ENCODE data around the gene FXYD4. TPM values are rescaled to one million over a fixed set of nuclear protein-coding genes. Genes with fewer than 3 reads are reported as not detected.

The FXYD4 gene
- total RNA-seq, 1 experiment from 2014 or later, result not detected

DNA sequence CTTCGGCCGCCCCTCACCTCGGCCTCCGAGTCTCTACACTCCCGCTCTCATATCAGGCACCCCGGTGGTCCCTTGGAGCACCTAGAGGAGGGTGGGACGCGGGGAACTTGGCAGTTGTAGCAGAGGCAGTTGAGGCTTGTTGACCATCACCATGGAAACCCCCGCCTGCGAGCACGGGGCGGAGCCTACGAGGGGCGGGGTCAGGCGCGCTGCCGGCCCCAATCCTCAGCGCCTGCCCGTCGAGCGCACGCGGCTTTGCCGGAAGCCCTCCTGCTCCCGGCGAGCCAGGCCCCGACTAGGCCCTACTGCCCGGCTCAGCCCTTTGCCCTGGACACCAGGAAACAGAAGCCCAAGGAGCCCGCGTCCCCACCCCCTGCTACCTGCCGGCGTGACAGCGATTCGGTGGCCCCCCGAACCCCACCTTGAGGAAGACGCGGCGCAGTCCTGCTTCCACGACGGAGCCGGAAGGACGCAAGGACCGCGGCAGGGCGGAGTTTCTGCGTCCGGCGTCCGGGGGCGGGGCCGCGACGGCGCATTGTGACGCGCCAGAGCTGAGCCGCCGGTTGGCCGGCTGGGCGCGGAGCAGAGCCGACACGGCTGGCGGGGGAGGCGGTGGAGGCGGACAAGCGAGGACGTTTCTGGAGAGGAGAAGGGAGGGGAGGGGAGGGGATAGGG, 37.4 kb downstream of the FXYD4 start, which contains the start of gene HNRNPF (continued):
- TF ChIP-seq ATF2 (CRISPR knock-in tag; IDR thresholded peaks at IDR 0.05; ENCODE audit: borderline replicate concordance, low read depth), result 0 out of 2 replicates have a peak, but pooled peaks have one; percentile 42
- TF ChIP-seq NR2C2 (CRISPR knock-in tag; IDR thresholded peaks at IDR 0.05), result no peak
- TF ChIP-seq RORB (CRISPR knock-in tag; IDR thresholded peaks at IDR 0.05), result no peak
- peak; percentile 70; the same call in 1 of the 2 replicates for TF ChIP-seq ZNF232 (CRISPR knock-in tag; IDR thresholded peaks at IDR 0.05)
- TF ChIP-seq MYBL2 (CRISPR knock-in tag; IDR thresholded peaks at IDR 0.05), result peak; percentile 93
- no peak for TF ChIP-seq HMGA2 (CRISPR knock-in tag; IDR thresholded peaks at IDR 0.05)
- TF ChIP-seq, protein P1, sequence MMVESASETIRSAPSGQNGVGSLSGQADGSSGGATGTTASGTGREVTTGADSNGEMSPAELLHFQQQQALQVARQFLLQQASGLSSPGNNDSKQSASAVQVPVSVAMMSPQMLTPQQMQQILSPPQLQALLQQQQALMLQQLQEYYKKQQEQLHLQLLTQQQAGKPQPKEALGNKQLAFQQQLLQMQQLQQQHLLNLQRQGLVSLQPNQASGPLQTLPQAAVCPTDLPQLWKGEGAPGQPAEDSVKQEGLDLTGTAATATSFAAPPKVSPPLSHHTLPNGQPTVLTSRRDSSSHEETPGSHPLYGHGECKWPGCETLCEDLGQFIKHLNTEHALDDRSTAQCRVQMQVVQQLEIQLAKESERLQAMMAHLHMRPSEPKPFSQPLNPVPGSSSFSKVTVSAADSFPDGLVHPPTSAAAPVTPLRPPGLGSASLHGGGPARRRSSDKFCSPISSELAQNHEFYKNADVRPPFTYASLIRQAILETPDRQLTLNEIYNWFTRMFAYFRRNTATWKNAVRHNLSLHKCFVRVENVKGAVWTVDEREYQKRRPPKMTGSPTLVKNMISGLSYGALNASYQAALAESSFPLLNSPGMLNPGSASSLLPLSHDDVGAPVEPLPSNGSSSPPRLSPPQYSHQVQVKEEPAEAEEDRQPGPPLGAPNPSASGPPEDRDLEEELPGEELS (CRISPR knock-in tag; IDR thresholded peaks at IDR 0.05), result peak; percentile 88
- TF ChIP-seq, protein P2, sequence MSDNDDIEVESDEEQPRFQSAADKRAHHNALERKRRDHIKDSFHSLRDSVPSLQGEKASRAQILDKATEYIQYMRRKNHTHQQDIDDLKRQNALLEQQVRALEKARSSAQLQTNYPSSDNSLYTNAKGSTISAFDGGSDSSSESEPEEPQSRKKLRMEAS (CRISPR knock-in tag; IDR thresholded peaks at IDR 0.05), result peak; percentile 96
- no peak for TF ChIP-seq ZNF281 (CRISPR knock-in tag; IDR thresholded peaks at IDR 0.05)
- no peak for TF ChIP-seq NFATC4 (CRISPR knock-in tag; IDR thresholded peaks at IDR 0.05)
- TF ChIP-seq, protein P3, sequence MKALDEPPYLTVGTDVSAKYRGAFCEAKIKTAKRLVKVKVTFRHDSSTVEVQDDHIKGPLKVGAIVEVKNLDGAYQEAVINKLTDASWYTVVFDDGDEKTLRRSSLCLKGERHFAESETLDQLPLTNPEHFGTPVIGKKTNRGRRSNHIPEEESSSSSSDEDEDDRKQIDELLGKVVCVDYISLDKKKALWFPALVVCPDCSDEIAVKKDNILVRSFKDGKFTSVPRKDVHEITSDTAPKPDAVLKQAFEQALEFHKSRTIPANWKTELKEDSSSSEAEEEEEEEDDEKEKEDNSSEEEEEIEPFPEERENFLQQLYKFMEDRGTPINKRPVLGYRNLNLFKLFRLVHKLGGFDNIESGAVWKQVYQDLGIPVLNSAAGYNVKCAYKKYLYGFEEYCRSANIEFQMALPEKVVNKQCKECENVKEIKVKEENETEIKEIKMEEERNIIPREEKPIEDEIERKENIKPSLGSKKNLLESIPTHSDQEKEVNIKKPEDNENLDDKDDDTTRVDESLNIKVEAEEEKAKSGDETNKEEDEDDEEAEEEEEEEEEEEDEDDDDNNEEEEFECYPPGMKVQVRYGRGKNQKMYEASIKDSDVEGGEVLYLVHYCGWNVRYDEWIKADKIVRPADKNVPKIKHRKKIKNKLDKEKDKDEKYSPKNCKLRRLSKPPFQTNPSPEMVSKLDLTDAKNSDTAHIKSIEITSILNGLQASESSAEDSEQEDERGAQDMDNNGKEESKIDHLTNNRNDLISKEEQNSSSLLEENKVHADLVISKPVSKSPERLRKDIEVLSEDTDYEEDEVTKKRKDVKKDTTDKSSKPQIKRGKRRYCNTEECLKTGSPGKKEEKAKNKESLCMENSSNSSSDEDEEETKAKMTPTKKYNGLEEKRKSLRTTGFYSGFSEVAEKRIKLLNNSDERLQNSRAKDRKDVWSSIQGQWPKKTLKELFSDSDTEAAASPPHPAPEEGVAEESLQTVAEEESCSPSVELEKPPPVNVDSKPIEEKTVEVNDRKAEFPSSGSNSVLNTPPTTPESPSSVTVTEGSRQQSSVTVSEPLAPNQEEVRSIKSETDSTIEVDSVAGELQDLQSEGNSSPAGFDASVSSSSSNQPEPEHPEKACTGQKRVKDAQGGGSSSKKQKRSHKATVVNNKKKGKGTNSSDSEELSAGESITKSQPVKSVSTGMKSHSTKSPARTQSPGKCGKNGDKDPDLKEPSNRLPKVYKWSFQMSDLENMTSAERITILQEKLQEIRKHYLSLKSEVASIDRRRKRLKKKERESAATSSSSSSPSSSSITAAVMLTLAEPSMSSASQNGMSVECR (CRISPR knock-in tag; IDR thresholded peaks at IDR 0.05; ENCODE audit: borderline replicate concordance), result peak; percentile 83; the same call in 1 of the 2 replicates
- no peak for TF ChIP-seq ZBTB21 (CRISPR knock-in tag; IDR thresholded peaks at IDR 0.05; ENCODE audit: borderline replicate concordance)
- TF ChIP-seq ZBTB43 (CRISPR knock-in tag; IDR thresholded peaks at IDR 0.05), result peak; percentile 88
- no peak for TF ChIP-seq ZNF219 (CRISPR knock-in tag; IDR thresholded peaks at IDR 0.05; ENCODE audit: borderline replicate concordance)
- no peak for TF ChIP-seq CREB1 (CRISPR knock-in tag; IDR thresholded peaks at IDR 0.05)
- no peak for TF ChIP-seq GTF2I (CRISPR knock-in tag; conservative IDR thresholded peaks at IDR 0.05)
- no peak; the same call in 1 of the 2 replicates for TF ChIP-seq ZNF317 (CRISPR knock-in tag; IDR thresholded peaks at IDR 0.05; ENCODE audit: borderline replicate concordance, low read depth)
- no peak for TF ChIP-seq AR (CRISPR knock-in tag; IDR thresholded peaks at IDR 0.05)
- no peak for TF ChIP-seq ZNF671 (CRISPR knock-in tag; IDR thresholded peaks at IDR 0.05)
- TF ChIP-seq IRF2 (CRISPR knock-in tag; IDR thresholded peaks at IDR 0.05; ENCODE audit: borderline replicate concordance, low read depth), result peak; percentile 78; the same call in 1 of the 2 replicates
- TF ChIP-seq ZNF263 (CRISPR knock-in tag; IDR thresholded peaks at IDR 0.05; ENCODE audit: low read depth), result no peak
- peak; percentile 85 for TF ChIP-seq FOXP1 (CRISPR knock-in tag; IDR thresholded peaks at IDR 0.05; ENCODE audit: borderline replicate concordance)
- peak; percentile 38; the same call in 1 of the 2 replicates for TF ChIP-seq USF1 (CRISPR knock-in tag; IDR thresholded peaks at IDR 0.05)

Data from WTC11 (cell line).